Endothelial cell of umbilical vein (primary cell): ENCODE data around the gene ZC3H6. TPM values are rescaled to one million over a fixed set of nuclear protein-coding genes. Genes with fewer than 3 reads are reported as not detected.

ENCODE experiments used
- BruUV-seq: library from RNA; stranded (reverse); fragments of 400-500 nt; replicated peaks from 2 replicates; lab custom pipeline; 2021; lab: Mats Ljungman, UMichigan
- CTCF ChIA-PET: fragments of 300-600, 350-600 bp; sonication (Branson Sonifier 250); formaldehyde crosslinking; loops from one replicate; lab custom pipeline; 2021; ENCODE audit warnings: antibody characterized with exemption, inconsistent platforms; lab: Charles Lee
- POLR2A ChIA-PET: fragments of 300-600, 350-600 bp; sonication (Branson Sonifier 250); formaldehyde crosslinking; loops from one replicate; lab custom pipeline; 2021; ENCODE audit warnings: antibody characterized with exemption, inconsistent platforms; lab: Charles Lee
- DNase-seq: peaks from one replicate; pipeline ENCODE4 v3.0.0-alpha.2; 2011; ENCODE audit warnings: low read depth, low spot score
- FAIRE-seq: peaks from 2 replicates; lab custom pipeline; 2011; peaks lifted over from hg19 to GRCh38; lab: Jason Lieb, UNC
- H2AFZ ChIP-seq: 2 replicates; pipeline ENCODE4 v1.6.0; 2012; ENCODE audit warnings: low read depth, low read length, control low read depth, inconsistent platforms
- H3K27ac ChIP-seq: 2 replicates; pipeline ENCODE4 v1.5.1; 2011; ENCODE audit warnings: low read depth, mild to moderate bottlenecking, control low read depth, low read length, moderate library complexity; ENCODE audit not compliant: insufficient read depth
- H3K27me3 ChIP-seq, 2 experiments: 2 replicates each; pipeline versions ENCODE4 v1.6.0 to v1.6.1; 2011; ENCODE audit warnings: low read length in 2 of 2, mixed read lengths in 1 of 2; ENCODE audit not compliant: control insufficient read depth in 2 of 2, insufficient read depth in 2 of 2
- H3K36me3 ChIP-seq, 2 experiments: 2 replicates in 1 of 2; 3 replicates in 1 of 2; pipeline ENCODE4 v1.5.1; 2011; ENCODE audit warnings: low read length in 2 of 2, mild to moderate bottlenecking in 1 of 2, moderate library complexity in 1 of 2; ENCODE audit not compliant: control insufficient read depth in 2 of 2, insufficient read depth in 2 of 2; ENCODE audit errors: extremely low read depth in 1 of 2
- H3K4me1 ChIP-seq: 3 replicates; pipeline ENCODE4 v1.5.1; 2011; ENCODE audit warnings: mild to moderate bottlenecking, low read length; ENCODE audit not compliant: control insufficient read depth, insufficient read depth; ENCODE audit errors: extremely low read depth
- H3K4me2 ChIP-seq: 2 replicates; pipeline ENCODE4 v1.6.1; 2011; ENCODE audit warnings: low read length, control low read depth, mixed read lengths; ENCODE audit not compliant: insufficient read depth
- H3K4me3 ChIP-seq, 3 experiments: fragments of 200-600 bp in 1 of 3; sonication (generic), shearing (Covaris generic) in 1 of 3; replicated peaks in 1 of 3; 2 replicates each; pipeline ENCODE4 v1.5.1; 2011 to 2016; ENCODE audit warnings: control low read depth in 3 of 3, low read length in 3 of 3, mild to moderate bottlenecking in 2 of 3, inconsistent platforms in 1 of 3, low read depth in 1 of 3, moderate library complexity in 1 of 3; ENCODE audit not compliant: insufficient read depth in 1 of 3
- H3K79me2 ChIP-seq: 2 replicates; pipeline ENCODE4 v1.6.0; 2012; ENCODE audit warnings: low read length, inconsistent platforms; ENCODE audit not compliant: control insufficient read depth, insufficient read depth
- H3K9ac ChIP-seq: replicated peaks from 2 replicates; pipeline ENCODE3; 2011; ENCODE audit warnings: low read length, control low read depth; ENCODE audit not compliant: insufficient read depth; ENCODE audit errors: extremely low read depth
- H3K9me1 ChIP-seq: replicated peaks from 3 replicates; pipeline ENCODE4 v1.6.0; 2011; ENCODE audit warnings: mild to moderate bottlenecking, low read length; ENCODE audit not compliant: control insufficient read depth, insufficient read depth; ENCODE audit errors: extremely low read depth
- H3K9me3 ChIP-seq: replicated peaks from 2 replicates; pipeline ENCODE4 v1.5.1; 2012; ENCODE audit warnings: low read length, inconsistent platforms; ENCODE audit not compliant: control insufficient read depth, insufficient read depth
- H4K20me1 ChIP-seq: replicated peaks from 2 replicates; pipeline ENCODE3; 2011; ENCODE audit warnings: mild to moderate bottlenecking, low read length; ENCODE audit not compliant: control insufficient read depth, insufficient read depth; ENCODE audit errors: extremely low read depth
- EZH2 ChIP-seq: IDR thresholded peaks from 2 replicates; pipeline ENCODE4 v1.6.1; 2012; ENCODE audit warnings: borderline replicate concordance, low read depth, mild to moderate bottlenecking, moderate library complexity, low read length, inconsistent platforms; ENCODE audit not compliant: severe bottlenecking
- GATA2 ChIP-seq: IDR thresholded peaks from 2 replicates; pipeline ENCODE4 v1.7.0; 2011; ENCODE audit warnings: low read depth, mild to moderate bottlenecking, moderate library complexity, mixed read lengths, low read length; ENCODE audit not compliant: insufficient read length, insufficient read depth
- JUN ChIP-seq: IDR thresholded peaks from 2 replicates; pipeline ENCODE4 v1.6.1; 2011; ENCODE audit warnings: borderline replicate concordance, low read depth; ENCODE audit not compliant: insufficient read length, insufficient read depth
- MAX ChIP-seq: IDR thresholded peaks from 2 replicates; pipeline ENCODE4 v1.6.1; 2011; ENCODE audit not compliant: insufficient read depth, insufficient read length
- MYC ChIP-seq: IDR thresholded peaks from one replicate; pipeline ENCODE4 v1.6.1; 2011; ENCODE audit warnings: mild to moderate bottlenecking, low read depth, low read length
- POLR2AphosphoS5 ChIP-seq: IDR thresholded peaks from 2 replicates; pipeline ENCODE4 v1.6.1; 2012; ENCODE audit warnings: low read depth, mild to moderate bottlenecking, control low read depth, low read length, moderate library complexity; ENCODE audit not compliant: insufficient read depth
- dilution Hi-C: fragments of 300-500 bp; cut with MboI; formaldehyde crosslinking; loops from one replicate; pipeline ENCODE4 v1.15.0; 2019; ENCODE audit warnings: low sequenced_read_pairs; ENCODE audit not compliant: extremely low pct_ligation_motif_present
- intact Hi-C: fragments of 100-400 bp; cut with micrococcal nuclease; formaldehyde crosslinking; loops from one replicate; pipeline ENCODE4 v1.10.0; 2022
- polyA plus RNA-seq, 4 experiments: library from polyadenylated mRNA; depleted of rRNA in 3 of 4; stranded (reverse) in 3 of 4; unstranded in 1 of 4; fragments of >200 nt; gene quantifications; 2 replicates each; pipeline versions ENCODE4 v1.2.1 to v1.2.3, GENCODE V29; 2011 to 2012; ENCODE audit warnings: missing spikeins in 1 of 4
- total RNA-seq: library from RNA; stranded (reverse); gene quantifications from 2 replicates; pipeline ENCODE4 v1.2.3, GENCODE V29; 2021
- TF ChIP-seq, protein P1 (sequence below), 2 donors: IDR thresholded peaks; 1 replicate in 1 of 2; 2 replicates in 1 of 2; pipeline ENCODE4 v1.5.1; 2011; ENCODE audit warnings: low read length in 2 of 2, mild to moderate bottlenecking in 2 of 2, moderate library complexity in 2 of 2, control low read depth in 1 of 2, inconsistent platforms in 1 of 2, low read depth in 1 of 2; ENCODE audit not compliant: insufficient read depth in 1 of 2; ENCODE audit errors: extremely low read depth in 1 of 2

The ZC3H6 gene
- total and polyA plus RNA-seq, 2 donors (not counting 3 experiments of a cell fraction or from before 2014, with no cell fraction given) = 0.46 to 3.0 TPM

DNA sequence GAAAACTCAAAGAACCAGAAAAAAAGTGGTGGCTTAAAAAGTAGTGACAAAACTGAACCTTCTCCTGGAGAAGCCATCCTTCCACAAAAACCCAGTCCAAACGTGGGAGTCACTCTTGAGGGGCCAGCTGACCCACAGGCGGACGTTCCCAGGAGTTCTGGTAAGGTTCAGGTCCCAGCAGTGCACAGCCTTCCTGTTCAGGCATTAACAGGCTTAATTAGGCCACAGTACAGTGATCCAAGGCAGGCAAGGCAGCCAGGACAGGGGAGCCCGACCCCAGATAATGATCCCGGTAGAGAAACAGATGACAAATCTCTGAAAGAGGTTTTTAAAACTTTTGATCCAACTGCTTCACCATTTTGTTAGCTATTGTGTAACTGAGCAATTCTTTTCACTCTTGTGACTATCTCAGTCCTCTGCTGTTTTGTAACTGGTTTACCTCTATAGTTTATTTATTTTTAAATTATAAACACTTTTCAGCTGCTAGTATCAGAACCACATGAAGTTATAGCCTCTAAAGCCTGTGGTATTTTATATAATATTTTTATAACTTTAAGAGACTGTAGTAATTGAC, 56.8 kb downstream of the ZC3H6 start:
- DNase-seq = no peak
- POLR2A ChIA-PET = no interaction called here

More for the DNA sequence above, 56.8 kb downstream of the ZC3H6 start:
- no peaks in the 10 kb centered on the region for H3K4me1 ChIP-seq
- intact Hi-C loops (loop anchor here (10.0 kb wide), 1 partner anchor 447 kb away; the partner anchor contains the start of gene ANAPC1), dilution Hi-C loops (no loop called here)
- no peaks in the 10 kb centered on the region for H3K9me1 ChIP-seq
- H3K27me3 ChIP-seq = no peaks in the 10 kb centered on the region
- no peaks in the 10 kb centered on the region for H4K20me1 ChIP-seq
- TF ChIP-seq POLR2AphosphoS5 = no peak
- TF ChIP-seq, protein P1, sequence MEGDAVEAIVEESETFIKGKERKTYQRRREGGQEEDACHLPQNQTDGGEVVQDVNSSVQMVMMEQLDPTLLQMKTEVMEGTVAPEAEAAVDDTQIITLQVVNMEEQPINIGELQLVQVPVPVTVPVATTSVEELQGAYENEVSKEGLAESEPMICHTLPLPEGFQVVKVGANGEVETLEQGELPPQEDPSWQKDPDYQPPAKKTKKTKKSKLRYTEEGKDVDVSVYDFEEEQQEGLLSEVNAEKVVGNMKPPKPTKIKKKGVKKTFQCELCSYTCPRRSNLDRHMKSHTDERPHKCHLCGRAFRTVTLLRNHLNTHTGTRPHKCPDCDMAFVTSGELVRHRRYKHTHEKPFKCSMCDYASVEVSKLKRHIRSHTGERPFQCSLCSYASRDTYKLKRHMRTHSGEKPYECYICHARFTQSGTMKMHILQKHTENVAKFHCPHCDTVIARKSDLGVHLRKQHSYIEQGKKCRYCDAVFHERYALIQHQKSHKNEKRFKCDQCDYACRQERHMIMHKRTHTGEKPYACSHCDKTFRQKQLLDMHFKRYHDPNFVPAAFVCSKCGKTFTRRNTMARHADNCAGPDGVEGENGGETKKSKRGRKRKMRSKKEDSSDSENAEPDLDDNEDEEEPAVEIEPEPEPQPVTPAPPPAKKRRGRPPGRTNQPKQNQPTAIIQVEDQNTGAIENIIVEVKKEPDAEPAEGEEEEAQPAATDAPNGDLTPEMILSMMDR (IDR thresholded peaks at IDR 0.05; ENCODE audit: extremely low read depth in 1 of 2, insufficient read depth in 1 of 2, low read depth in 1 of 2, low read length in 2 of 2) = no peak
- TF ChIP-seq EZH2 = no peak
- no peak for TF ChIP-seq JUN
- no peak for TF ChIP-seq MYC
- no peak for TF ChIP-seq GATA2
- TF ChIP-seq MAX = no peak
- no peak overlapping the region for H3K4me2 ChIP-seq
- no peak for FAIRE-seq
- CTCF ChIA-PET = no interaction called here
- no TSS peak for BruUV-seq
- H3K9me3 ChIP-seq = no peaks in the 10 kb centered on the region
- no peaks in the 10 kb centered on the region for H3K79me2 ChIP-seq
- H2AFZ ChIP-seq = no peak overlapping the region
- no peaks in the 10 kb centered on the region for H3K36me3 ChIP-seq
- H3K9ac ChIP-seq = no peak overlapping the region
- H3K4me3 ChIP-seq = no peak overlapping the region
- no peak overlapping the region for H3K27ac ChIP-seq
